AG04449 (cell line): Measurements from ENCODE around the gene PRR4.

Experiments
- CTCF ChIA-PET: fragments of 350-600 bp; formaldehyde crosslinking; extraction: SDS; loops from one replicate; lab custom pipeline; 2021; ENCODE audit warnings: antibody characterized with exemption; lab: Yijun Ruan, JAX
- POLR2A ChIA-PET: fragments of 400-600, 350-600 bp; formaldehyde crosslinking; extraction: SDS; loops from one replicate; lab custom pipeline; 2020; ENCODE audit warnings: antibody characterized with exemption, inconsistent platforms; lab: Yijun Ruan, JAX
- DNase-seq: peaks from one replicate; pipeline ENCODE4 v3.0.0-alpha.2; 2010; ENCODE audit warnings: low read depth, low spot score
- H3K4me3 ChIP-seq: 2 replicates; pipeline ENCODE4 v1.5.1; 2011; ENCODE audit warnings: low read depth, mild to moderate bottlenecking, control low read depth, low read length
- CTCF ChIP-seq: IDR thresholded peaks from one replicate; pipeline ENCODE4 v1.5.1; 2011; ENCODE audit warnings: mild to moderate bottlenecking, moderate library complexity, low read length, control low read depth, inconsistent platforms; ENCODE audit not compliant: insufficient read depth; ENCODE audit errors: missing control alignments

The PRR4 gene

GRCh38 chr12:10811883-10812536 lies 37.3 kb downstream of the PRR4 start:
- TF ChIP-seq CTCF, result no peak
- no peak for DNase-seq
- no peak overlapping the region for H3K4me3 ChIP-seq
- CTCF ChIA-PET, result no interaction called here
- POLR2A ChIA-PET, result no interaction called here

GRCh38 chr12:10810068-10810467 lies 39.2 kb downstream of the PRR4 start, which contains the start of gene TAS2R9:
TAS2R9 (minus strand) TSS chr12:10810168; CDS start chr12:10810075, 93 bp downstream.
- no peak within 1 kb of the TSS for H3K4me3 ChIP-seq
- DNase-seq, result no peak
- CTCF ChIA-PET, result no interaction called here
- POLR2A ChIA-PET, result no interaction called here
- TF ChIP-seq CTCF, result no peak

GRCh38 chr12:10807186-10807585 lies 42.1 kb downstream of the PRR4 start, which contains the start of gene TAS2R8:
TAS2R8 (minus strand) TSS chr12:10807286; CDS start chr12:10806980, 306 bp downstream.
- POLR2A ChIA-PET, result no interaction called here
- CTCF ChIA-PET, result no interaction called here
- no peak for TF ChIP-seq CTCF
- no peak for DNase-seq
- no peak within 1 kb of the TSS for H3K4me3 ChIP-seq

DNA sequence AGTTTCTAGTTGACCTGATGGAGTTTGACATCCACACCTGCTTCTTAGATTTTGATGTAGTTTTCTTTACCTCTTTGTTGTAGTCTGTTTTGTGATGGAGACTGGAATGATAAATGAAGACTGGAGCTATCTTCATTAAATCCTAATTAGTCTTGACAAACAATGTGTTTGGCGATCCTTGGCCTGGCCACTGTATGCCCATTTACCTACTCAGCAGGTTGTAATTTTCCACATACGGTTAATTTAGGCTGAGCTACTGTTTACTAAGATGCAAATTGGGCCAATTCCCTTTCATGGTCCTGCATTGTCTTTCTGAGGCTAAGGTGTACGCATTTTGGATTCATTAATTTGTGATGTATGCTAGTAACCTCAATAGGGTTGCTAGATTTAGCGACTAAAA lies 46.7 kb downstream of the PRR4 start, which contains the start of gene TAS2R7:
TAS2R7 (minus strand) TSS at position 41 of the 400 bp plus-strand sequence. CDS start 57 bp downstream, outside the sequence.
- ChIA-PET CTCF (no interaction called here), POLR2A (no interaction called here)
- no peak for DNase-seq
- TF ChIP-seq CTCF, result no peak
- H3K4me3 ChIP-seq, result no peak within 1 kb of the TSS

DNA sequence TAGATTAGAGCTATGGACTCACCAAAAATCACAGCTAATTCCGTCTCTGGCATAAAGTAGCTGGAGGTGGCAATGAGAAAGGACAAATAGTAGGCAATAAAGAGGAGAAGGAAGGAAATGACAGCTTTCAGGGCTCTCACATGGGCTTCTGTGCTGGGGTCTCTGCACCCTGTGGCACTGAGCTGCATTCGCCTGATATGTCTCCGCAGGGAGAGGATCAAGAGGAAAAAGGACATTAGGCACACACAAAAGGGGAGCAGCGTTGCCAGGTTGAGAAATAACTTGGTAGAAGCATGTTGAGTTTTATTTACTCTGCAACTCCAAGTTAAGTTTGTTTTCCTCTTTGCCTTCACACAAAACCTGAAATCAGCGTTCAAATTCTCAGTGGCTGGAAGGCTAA lies 47.5 kb downstream of the PRR4 start:
- POLR2A ChIA-PET, result no interaction called here
- TF ChIP-seq CTCF, result no peak

More for the DNA sequence above, 47.5 kb downstream of the PRR4 start:
- H3K4me3 ChIP-seq, result no peak overlapping the region
- DNase-seq, result no peak
- CTCF ChIA-PET, result no interaction called here
